Esophagus (tissue), 2 donors: ENCODE data around the gene POLR2I. TPM values are rescaled to one million over a fixed set of nuclear protein-coding genes. Genes with fewer than 3 reads are reported as not detected.

Experiments
- H3K27ac ChIP-seq, 2 donors: one replicate each; pipeline ENCODE4 v1.5.1; 2013; ENCODE audit warnings: low read depth in 2 of 2, mild to moderate bottlenecking in 2 of 2, inconsistent platforms in 1 of 2, low read length in 1 of 2, moderate library complexity in 1 of 2
- H3K27me3 ChIP-seq, 2 donors: one replicate each; pipeline ENCODE4 v1.6.1; 2013; ENCODE audit warnings: low read length in 2 of 2, control low read depth in 1 of 2, mild to moderate bottlenecking in 1 of 2; ENCODE audit not compliant: insufficient read depth in 2 of 2, control insufficient read depth in 1 of 2
- H3K36me3 ChIP-seq, 2 donors: one replicate each; pipeline ENCODE4 v1.6.1; 2013; ENCODE audit warnings: low read length in 1 of 2; ENCODE audit not compliant: control insufficient read depth in 2 of 2, insufficient read depth in 2 of 2
- H3K4me1 ChIP-seq, 2 donors: one replicate each; pipeline ENCODE4 v1.6.1; 2013; ENCODE audit warnings: low read length in 1 of 2; ENCODE audit not compliant: control insufficient read depth in 2 of 2, insufficient read depth in 2 of 2
- H3K4me3 ChIP-seq, 2 donors: one replicate each; pipeline ENCODE4 v1.5.1; 2013; ENCODE audit warnings: low read length in 2 of 2, mild to moderate bottlenecking in 2 of 2, low read depth in 1 of 2, moderate library complexity in 1 of 2
- H3K9me3 ChIP-seq, 2 donors: one replicate each; pipeline ENCODE4 v1.6.1; 2013; ENCODE audit warnings: mild to moderate bottlenecking in 2 of 2, low read depth in 1 of 2, low read length in 1 of 2, moderate library complexity in 1 of 2; ENCODE audit not compliant: control insufficient read depth in 2 of 2, insufficient read depth in 1 of 2
- WGBS, 2 donors: extraction: QIAGEN DNeasy Blood & Tissue Kit; methylation state at CpG; one replicate each; pipeline ENCODE4 v1.1.7; 2013; 5-methylcytosine and 5-hydroxymethylcytosine counted together
- polyA plus RNA-seq, 2 donors: library from polyadenylated mRNA; stranded (reverse); fragments of 200-250 nt; gene quantifications; one replicate each; pipeline ENCODE4 v1.2.3, GENCODE V29; 2013
- donor health status: healthy with polysubstance abuse.
- donor health status: Bipolar disorder and iron deficiency.

The POLR2I gene
- polyA plus RNA-seq, 2 donors: 66.7 to 77.8 TPM

- Histone ChIP-seq H3K27me3 (no peaks in the 10 kb centered on the region), H3K36me3 (peaks cover 9 to 41% of the 10 kb centered on the region in 2 donors), H3K9me3 (no peaks in the 10 kb centered on the region), H3K4me3 (peak overlapping the region in 1 of 2 donors; percentile 1), H3K4me1 (peaks cover 2 to 10% of the 10 kb centered on the region in 2 donors), H3K27ac (peak overlapping the region; percentile 81 to 98)
- 43 to 63% methylated on average over 13 of the region's 13 CpGs for WGBS, 2 donors
Observed at GRCh38 chr19:36149673-36150406, 35.2 kb upstream of the POLR2I start.

- H3K27me3 ChIP-seq: no peaks in the 10 kb centered on the region
- 98 to 99% methylated on average over 6 of the region's 6 CpGs for WGBS, 2 donors
- H3K36me3 ChIP-seq: peaks cover 15 to 42% of the 10 kb centered on the region in 2 donors
- no peaks in the 10 kb centered on the region for H3K9me3 ChIP-seq
- H3K4me3 ChIP-seq: no peak overlapping the region
- no peak overlapping the region for H3K27ac ChIP-seq
- peaks cover 0 to 8% of the 10 kb centered on the region in 2 donors for H3K4me1 ChIP-seq
Observed at GRCh38 chr19:36144624-36145023, 29.9 kb upstream of the POLR2I start.

- peaks cover 12 to 33% of the 10 kb centered on the region in 2 donors for H3K36me3 ChIP-seq
- no peak overlapping the region for H3K27ac ChIP-seq
- no peak overlapping the region for H3K4me3 ChIP-seq
- no peaks in the 10 kb centered on the region for H3K27me3 ChIP-seq
- no peaks in the 10 kb centered on the region for H3K9me3 ChIP-seq
- 88 to 91% methylated on average over 9 of the region's 9 CpGs for WGBS, 2 donors
- peaks cover 0 to 6% of the 10 kb centered on the region in 2 donors for H3K4me1 ChIP-seq
Observed at GRCh38 chr19:36142496-36142895, 27.8 kb upstream of the POLR2I start.

GRCh38 chr19:36142046-36142445, 27.4 kb upstream of the POLR2I start:
- Histone ChIP-seq H3K4me1 (peaks cover 0 to 6% of the 10 kb centered on the region in 2 donors), H3K9me3 (no peaks in the 10 kb centered on the region), H3K27me3 (no peaks in the 10 kb centered on the region), H3K36me3 (peaks cover 12 to 30% of the 10 kb centered on the region in 2 donors), H3K4me3 (peak overlapping the region in 1 of 2 donors; percentile 91), H3K27ac (peak overlapping the region; percentile 99)
- 96 to 97% methylated on average over 12 to 14 of the region's 14 CpGs for WGBS, 2 donors

- 20 to 25% methylated on average over 32 to 42 of the region's 42 CpGs for WGBS, 2 donors
- peaks cover 0 to 6% of the 10 kb centered on the region in 2 donors for H3K4me1 ChIP-seq
- peaks cover 11 to 23% of the 10 kb centered on the region in 2 donors for H3K36me3 ChIP-seq
- H3K4me3 ChIP-seq: peak overlapping the region; percentile 83 to 91
- H3K9me3 ChIP-seq: no peaks in the 10 kb centered on the region
- H3K27me3 ChIP-seq: no peaks in the 10 kb centered on the region
- H3K27ac ChIP-seq: peak overlapping the region; percentile 99
Observed at GRCh38 chr19:36141039-36141927, 26.6 kb upstream of the POLR2I start.

- peak overlapping the region; percentile 83 to 91 for H3K4me3 ChIP-seq
- H3K27me3 ChIP-seq: no peaks in the 10 kb centered on the region
- peaks cover 6 to 14% of the 10 kb centered on the region in 2 donors for H3K36me3 ChIP-seq
- WGBS, 2 donors: 0% methylated on average over 31 of the region's 31 CpGs
- H3K4me1 ChIP-seq: peaks cover 0 to 6% of the 10 kb centered on the region in 2 donors
- peak overlapping the region; percentile 99 for H3K27ac ChIP-seq
- no peaks in the 10 kb centered on the region for H3K9me3 ChIP-seq
Observed at GRCh38 chr19:36140304-36141038, 25.8 kb upstream of the POLR2I start.

GRCh38 chr19:36139473-36140303, 25.0 kb upstream of the POLR2I start, which contains the start of gene CAPNS1:
CAPNS1 (plus strand) TSS chr19:36140066; CDS start chr19:36141012, 946 bp downstream.
- H3K4me1 ChIP-seq: peaks cover 0 to 6% of the 10 kb centered on the region in 2 donors
- WGBS, 2 donors: 0 to 1% methylated on average over 75 of the region's 75 CpGs

GRCh38 chr19:36139120-36139472, 24.4 kb upstream of the POLR2I start:
- Histone ChIP-seq H3K36me3 (peaks cover 6 to 12% of the 10 kb centered on the region in 2 donors), H3K9me3 (no peaks in the 10 kb centered on the region), H3K4me1 (peaks cover 0 to 6% of the 10 kb centered on the region in 2 donors), H3K27me3 (no peaks in the 10 kb centered on the region), H3K27ac (peak overlapping the region; percentile 99), H3K4me3 (peak overlapping the region; percentile 83 to 91)
- WGBS, 2 donors: 49 to 55% methylated on average over 7 of the region's 7 CpGs

More at GRCh38 chr19:36139473-36140303, 25.0 kb upstream of the POLR2I start, which contains the start of gene CAPNS1:
- peaks cover 6 to 14% of the 10 kb centered on the region in 2 donors for H3K36me3 ChIP-seq
- H3K4me3 ChIP-seq: peak within 1 kb of the TSS; percentile 83 to 91
- H3K27ac ChIP-seq: peak within 1 kb of the TSS; percentile 99
- no peaks in the 10 kb centered on the region for H3K27me3 ChIP-seq
- no peaks in the 10 kb centered on the region for H3K9me3 ChIP-seq
